Colonic mucosa (tissue), 4 donors: ENCODE measurements around the gene ZNF43. TPM values are rescaled to one million over a fixed set of nuclear protein-coding genes. Genes with fewer than 3 reads are reported as not detected.

ENCODE experiments used
- DNase-seq: peaks from one replicate; pipeline ENCODE4 v3.0.0-alpha.2; 2020
- H3K27ac ChIP-seq: fragments of 200-600 bp; one replicate; pipeline ENCODE4 v1.8.0; 2021
- H3K27me3 ChIP-seq: fragments of 200-600 bp; one replicate; pipeline ENCODE4 v1.8.0; 2021
- H3K36me3 ChIP-seq: fragments of 200-600 bp; one replicate; pipeline ENCODE4 v1.8.0; 2021
- H3K4me1 ChIP-seq: fragments of 200-600 bp; one replicate; pipeline ENCODE4 v1.8.0; 2021; ENCODE audit warnings: mild to moderate bottlenecking
- H3K4me3 ChIP-seq: fragments of 200-600 bp; one replicate; pipeline ENCODE4 v1.8.0; 2021
- H3K9ac ChIP-seq, 2 donors: one replicate each; pipeline ENCODE4 v1.7.0; 2013; ENCODE audit warnings: control low read depth in 2 of 2, low read depth in 2 of 2, low read length in 2 of 2
- H3K9me3 ChIP-seq: fragments of 200-600 bp; one replicate; pipeline ENCODE4 v1.8.0; 2021
- intact Hi-C: fragments of 100-400 bp; cut with DNase I; formaldehyde crosslinking; loops from one replicate; pipeline ENCODE4 v1.14.1; 2022
- total RNA-seq, 2 donors: library from RNA; stranded (reverse); fragmentation: NEBNext Ultra II Directional in 1 of 2; extraction: Animal tissue kit (Norgen Biotek cat#: 25700) in 1 of 2; gene quantifications; one replicate each; pipeline ENCODE4 v1.2.1, GENCODE V29; 2021
- TF ChIP-seq, protein P1 (sequence below): fragments of 200-600 bp; IDR thresholded peaks from one replicate; pipeline ENCODE4 v1.8.0; 2022; ENCODE audit warnings: antibody characterized with exemption, mild to moderate bottlenecking
- donor health status: healthy.
- donor health status: DM: no; HTN: no; CAD: no.
- donor health status: DM: no; HTN: no; CAD: no.

The ZNF43 gene
- total RNA-seq, 2 donors from 2014 or later, result 8.7 to 13.8 TPM

- H3K9me3 ChIP-seq, result no peaks in the 10 kb centered on the region
- H3K4me3 ChIP-seq, result no peak overlapping the region
- intact Hi-C loops, result no loop called here
- TF ChIP-seq, protein P1, sequence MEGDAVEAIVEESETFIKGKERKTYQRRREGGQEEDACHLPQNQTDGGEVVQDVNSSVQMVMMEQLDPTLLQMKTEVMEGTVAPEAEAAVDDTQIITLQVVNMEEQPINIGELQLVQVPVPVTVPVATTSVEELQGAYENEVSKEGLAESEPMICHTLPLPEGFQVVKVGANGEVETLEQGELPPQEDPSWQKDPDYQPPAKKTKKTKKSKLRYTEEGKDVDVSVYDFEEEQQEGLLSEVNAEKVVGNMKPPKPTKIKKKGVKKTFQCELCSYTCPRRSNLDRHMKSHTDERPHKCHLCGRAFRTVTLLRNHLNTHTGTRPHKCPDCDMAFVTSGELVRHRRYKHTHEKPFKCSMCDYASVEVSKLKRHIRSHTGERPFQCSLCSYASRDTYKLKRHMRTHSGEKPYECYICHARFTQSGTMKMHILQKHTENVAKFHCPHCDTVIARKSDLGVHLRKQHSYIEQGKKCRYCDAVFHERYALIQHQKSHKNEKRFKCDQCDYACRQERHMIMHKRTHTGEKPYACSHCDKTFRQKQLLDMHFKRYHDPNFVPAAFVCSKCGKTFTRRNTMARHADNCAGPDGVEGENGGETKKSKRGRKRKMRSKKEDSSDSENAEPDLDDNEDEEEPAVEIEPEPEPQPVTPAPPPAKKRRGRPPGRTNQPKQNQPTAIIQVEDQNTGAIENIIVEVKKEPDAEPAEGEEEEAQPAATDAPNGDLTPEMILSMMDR, result no peak
- no peak overlapping the region for H3K27ac ChIP-seq
- H3K27me3 ChIP-seq, result no peaks in the 10 kb centered on the region
- DNase-seq, result no peak
- no peaks in the 10 kb centered on the region for H3K4me1 ChIP-seq
- H3K9ac ChIP-seq, result no peak overlapping the region
- no peaks in the 10 kb centered on the region for H3K36me3 ChIP-seq
Measured at GRCh38 chr19:21841488-21842097, 5.6 kb upstream of the ZNF43 start.

- Histone ChIP-seq H3K4me1 (no peaks in the 10 kb centered on the region), H3K9ac (no peak overlapping the region), H3K4me3 (no peak overlapping the region), H3K27ac (no peak overlapping the region), H3K9me3 (no peaks in the 10 kb centered on the region), H3K27me3 (no peaks in the 10 kb centered on the region), H3K36me3 (no peaks in the 10 kb centered on the region)
- TF ChIP-seq, protein P1, result no peak
- intact Hi-C loops, result no loop called here
- no peak for DNase-seq
Measured at GRCh38 chr19:21841081-21841480, 5.1 kb upstream of the ZNF43 start.

DNA sequence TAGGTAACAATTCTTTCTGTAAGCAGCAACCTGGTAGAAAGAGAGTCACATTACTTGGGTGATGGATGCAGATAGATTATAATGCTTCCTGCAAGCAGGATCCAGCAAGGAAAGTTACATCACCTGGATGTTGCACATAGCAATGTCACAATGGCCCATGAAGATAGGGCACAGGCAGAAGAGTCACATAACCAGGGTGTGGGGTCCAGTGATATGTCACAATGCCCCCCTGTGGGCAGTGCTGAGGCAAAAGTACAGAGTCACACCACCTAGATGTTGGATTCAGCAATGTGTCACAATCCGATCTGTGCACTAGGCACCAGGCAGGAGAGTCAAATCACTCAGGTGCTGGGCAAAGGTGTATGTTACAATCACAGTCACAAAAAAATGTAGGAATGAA is 4.0 kb upstream of the ZNF43 start:
- TF ChIP-seq, protein P1, result no peak
- Histone ChIP-seq H3K27me3 (no peaks in the 10 kb centered on the region), H3K27ac (no peak overlapping the region), H3K9ac (no peak overlapping the region), H3K4me3 (no peak overlapping the region), H3K9me3 (no peaks in the 10 kb centered on the region), H3K36me3 (no peaks in the 10 kb centered on the region), H3K4me1 (no peaks in the 10 kb centered on the region)
- no peak for DNase-seq
- intact Hi-C loops, result loop anchor here (5.0 kb wide), 1 partner anchor 73 kb away; the partner anchor contains the start of gene ZNF100

- no peak overlapping the region for H3K9ac ChIP-seq
- H3K4me1 ChIP-seq, result no peaks in the 10 kb centered on the region
- TF ChIP-seq, protein P1, result no peak
- intact Hi-C loops, result loop anchor here (5.0 kb wide), 1 partner anchor 71 kb away; the partner anchor contains the start of gene ZNF100
- H3K27ac ChIP-seq, result no peak overlapping the region
- DNase-seq, result no peak
- H3K36me3 ChIP-seq, result no peaks in the 10 kb centered on the region
- H3K9me3 ChIP-seq, result no peaks in the 10 kb centered on the region
- no peak overlapping the region for H3K4me3 ChIP-seq
- no peaks in the 10 kb centered on the region for H3K27me3 ChIP-seq
Measured at GRCh38 chr19:21838646-21839045, 2.7 kb upstream of the ZNF43 start.

GRCh38 chr19:21835429-21835809 is 563 bp downstream of the ZNF43 start:
- no peaks in the 10 kb centered on the region for H3K9me3 ChIP-seq
- TF ChIP-seq, protein P1, result no peak
- DNase-seq, result no peak
- H3K36me3 ChIP-seq, result no peaks in the 10 kb centered on the region
- H3K9ac ChIP-seq, result peak overlapping the region; percentile 86 to 90
- peak overlapping the region; percentile 88 for H3K27ac ChIP-seq
- intact Hi-C loops, result loop anchor here (5.0 kb wide), 1 partner anchor 68 kb away; the partner anchor contains the start of gene ZNF100
- peak overlapping the region; percentile 61 for H3K4me3 ChIP-seq
- no peaks in the 10 kb centered on the region for H3K4me1 ChIP-seq
- H3K27me3 ChIP-seq, result no peaks in the 10 kb centered on the region
